GM23338 (cell line): ENCODE results near the gene ZNF217. TPM values are rescaled to one million over a fixed set of nuclear protein-coding genes. Genes with fewer than 3 reads are reported as not detected.
A peak's percentile ranks its signal among the peaks of the same experiment; 100 is the strongest.

Experiments
- ATAC-seq: fragments of 200-7000 bp; cut with Tn5 transposase; 3 replicates; pipeline ENCODE4 v1.9.1; 2020
- DNase-seq: peaks from one replicate; pipeline ENCODE4 v3.0.0-alpha.2; 2015; ENCODE audit warnings: low spot score
- H2AFZ ChIP-seq: fragments of 200-600 bp; sonication (generic); 2 replicates; pipeline ENCODE4 v1.8.0; 2016; ENCODE audit warnings: antibody characterized with exemption, mild to moderate bottlenecking, moderate library complexity
- H3F3A ChIP-seq: fragments of 200-600 bp; sonication (generic); replicated peaks from 2 replicates; pipeline ENCODE4 v1.8.0; 2017; ENCODE audit warnings: antibody characterized with exemption, mixed run types, low read depth
- H3K27ac ChIP-seq: fragments of 200-600 bp; sonication (generic); 2 replicates; pipeline ENCODE4 v1.6.1; 2016; ENCODE audit warnings: low read depth
- H3K27me3 ChIP-seq: fragments of 200-600 bp; sonication (generic); 2 replicates; pipeline ENCODE4 v1.8.0; 2016; ENCODE audit warnings: mild to moderate bottlenecking, mixed run types, moderate library complexity; ENCODE audit not compliant: insufficient read depth
- H3K36me3 ChIP-seq: fragments of 200-600 bp; sonication (generic); 2 replicates; pipeline ENCODE4 v1.8.0; 2016; ENCODE audit warnings: mild to moderate bottlenecking; ENCODE audit not compliant: insufficient read depth
- H3K4me1 ChIP-seq: fragments of 200-600 bp; sonication (generic); 2 replicates; pipeline ENCODE4 v1.8.0; 2016; ENCODE audit warnings: mild to moderate bottlenecking, moderate library complexity; ENCODE audit not compliant: insufficient read depth
- H3K4me2 ChIP-seq: fragments of 200-600 bp; sonication (generic); 2 replicates; pipeline ENCODE4 v1.7.1; 2017; ENCODE audit warnings: mixed run types
- H3K4me3 ChIP-seq: fragments of 200-600 bp; sonication (generic); 2 replicates; pipeline ENCODE4 v1.6.1; 2016; ENCODE audit warnings: mixed run types
- H3K79me2 ChIP-seq: fragments of 200-600 bp; sonication (generic); replicated peaks from 2 replicates; pipeline ENCODE4 v1.8.0; 2017; ENCODE audit warnings: mild to moderate bottlenecking; ENCODE audit not compliant: insufficient read depth
- H3K9me2 ChIP-seq: fragments of 200-600 bp; sonication (generic); 2 replicates; pipeline ENCODE4 v1.8.0; 2017; ENCODE audit not compliant: insufficient read depth
- H4K20me1 ChIP-seq: fragments of 200-600 bp; sonication (generic); replicated peaks from 2 replicates; pipeline ENCODE4 v1.8.0; 2017; ENCODE audit warnings: mild to moderate bottlenecking; ENCODE audit not compliant: insufficient read depth
- H3K27ac Mint-ChIP-seq: 2 replicates; pipeline ENCODE4 v1.8.0; 2020; ENCODE audit warnings: inconsistent platforms, mild to moderate bottlenecking, moderate library complexity, mixed read lengths
- H3K27me3 Mint-ChIP-seq: 3 replicates; pipeline ENCODE4 v1.8.0; 2022; ENCODE audit warnings: low read depth, mild to moderate bottlenecking, moderate library complexity, mixed read lengths, inconsistent platforms; ENCODE audit not compliant: insufficient read depth, poor library complexity
- H3K36me3 Mint-ChIP-seq: 3 replicates; pipeline ENCODE4 v1.8.0; 2021; ENCODE audit warnings: low read depth, mild to moderate bottlenecking, inconsistent platforms, moderate library complexity, mixed read lengths
- H3K4me1 Mint-ChIP-seq: 3 replicates; pipeline ENCODE4 v1.8.0; 2020; ENCODE audit warnings: mild to moderate bottlenecking, inconsistent platforms, mixed read lengths
- H3K4me3 Mint-ChIP-seq: 3 replicates; pipeline ENCODE4 v1.8.0; 2021; ENCODE audit warnings: moderate library complexity, mild to moderate bottlenecking, inconsistent platforms, mixed read lengths
- H3K9me3 Mint-ChIP-seq: 3 replicates; pipeline ENCODE4 v1.8.0; 2020; ENCODE audit warnings: moderate library complexity, mild to moderate bottlenecking, inconsistent platforms, mixed read lengths
- CREB1 ChIP-seq: fragments of 250-450 bp; sonication (Bioruptor Pico); IDR thresholded peaks from 2 replicates; pipeline ENCODE4 v1.5.0; 2020; ENCODE audit warnings: low read depth, mild to moderate bottlenecking, moderate library complexity
- CTCF ChIP-seq, 2 experiments: fragments of 200-600 bp in 1 of 2; sonication (generic) in 1 of 2; conservative IDR thresholded peaks; 2 replicates each; pipeline versions ENCODE4 v1.5.1 to v1.6.1; 2016 to 2017; ENCODE audit warnings: antibody characterized with exemption in 2 of 2, low read depth in 2 of 2, mild to moderate bottlenecking in 2 of 2, moderate library complexity in 1 of 2
- EZH2 ChIP-seq: fragments of 200-600 bp; sonication (generic); IDR thresholded peaks from one replicate; pipeline ENCODE4 v1.8.0; 2017; ENCODE audit warnings: antibody characterized with exemption, mild to moderate bottlenecking, low read depth; ENCODE audit not compliant: unreplicated experiment
- EZH2phosphoT487 ChIP-seq: fragments of 200-600 bp; sonication (generic); IDR thresholded peaks from one replicate; pipeline ENCODE4 v1.8.1; 2018; ENCODE audit warnings: antibody characterized with exemption; ENCODE audit not compliant: unreplicated experiment
- JUNB ChIP-seq: IDR thresholded peaks from one replicate; pipeline ENCODE4 v1.6.1; 2016; ENCODE audit warnings: antibody characterized with exemption; ENCODE audit not compliant: unreplicated experiment
- NANOG ChIP-seq: IDR thresholded peaks from 2 replicates; pipeline ENCODE4 v1.6.1; 2016; ENCODE audit warnings: antibody characterized with exemption, borderline replicate concordance
- POLR2AphosphoS5 ChIP-seq: IDR thresholded peaks from 2 replicates; pipeline ENCODE4 v1.6.1; 2016; ENCODE audit warnings: antibody characterized with exemption, low read depth
- STAT1 ChIP-seq: IDR thresholded peaks from one replicate; pipeline ENCODE4 v1.6.1; 2016; ENCODE audit warnings: antibody characterized with exemption; ENCODE audit not compliant: unreplicated experiment
- ZNF114 ChIP-seq: fragments of 250-450 bp; sonication (Bioruptor Pico); IDR thresholded peaks from 2 replicates; pipeline ENCODE4 v1.5.0; 2020; ENCODE audit warnings: mild to moderate bottlenecking, moderate library complexity
- ZNF331 ChIP-seq: fragments of 250-450 bp; sonication (Bioruptor Pico); IDR thresholded peaks from 2 replicates; pipeline ENCODE4 v1.5.0; 2020; ENCODE audit warnings: low read depth, mild to moderate bottlenecking, moderate library complexity
- ZNF462 ChIP-seq: fragments of 250-450 bp; sonication (Bioruptor Pico); IDR thresholded peaks from 2 replicates; pipeline ENCODE4 v1.5.0; 2020; ENCODE audit warnings: mild to moderate bottlenecking, moderate library complexity
- polyA plus RNA-seq: library from polyadenylated mRNA; unstranded; fragments of >200 nt; fragmentation: Nextera tagmentation; extraction: Ambion mirVana; gene quantifications from 2 replicates; pipeline ENCODE4 v1.2.1, GENCODE V29; 2016
- total RNA-seq: library from RNA; depleted of rRNA; stranded (reverse); fragments of >200 nt; shearing (Covaris generic); gene quantifications from 2 replicates; pipeline ENCODE4 v1.2.3, GENCODE V29; 2014
- TF ChIP-seq, protein P1 (sequence below): IDR thresholded peaks from 2 replicates; pipeline ENCODE4 v1.6.1; 2016; ENCODE audit warnings: antibody characterized with exemption
- TF ChIP-seq, protein P2 (sequence below): IDR thresholded peaks from one replicate; pipeline ENCODE4 v1.6.1; 2018; ENCODE audit warnings: antibody characterized with exemption; ENCODE audit not compliant: unreplicated experiment

Gene ZNF217
- total and polyA plus RNA-seq, 2 experiments from 2014 or later: 32.8 to 78.0 TPM

DNA sequence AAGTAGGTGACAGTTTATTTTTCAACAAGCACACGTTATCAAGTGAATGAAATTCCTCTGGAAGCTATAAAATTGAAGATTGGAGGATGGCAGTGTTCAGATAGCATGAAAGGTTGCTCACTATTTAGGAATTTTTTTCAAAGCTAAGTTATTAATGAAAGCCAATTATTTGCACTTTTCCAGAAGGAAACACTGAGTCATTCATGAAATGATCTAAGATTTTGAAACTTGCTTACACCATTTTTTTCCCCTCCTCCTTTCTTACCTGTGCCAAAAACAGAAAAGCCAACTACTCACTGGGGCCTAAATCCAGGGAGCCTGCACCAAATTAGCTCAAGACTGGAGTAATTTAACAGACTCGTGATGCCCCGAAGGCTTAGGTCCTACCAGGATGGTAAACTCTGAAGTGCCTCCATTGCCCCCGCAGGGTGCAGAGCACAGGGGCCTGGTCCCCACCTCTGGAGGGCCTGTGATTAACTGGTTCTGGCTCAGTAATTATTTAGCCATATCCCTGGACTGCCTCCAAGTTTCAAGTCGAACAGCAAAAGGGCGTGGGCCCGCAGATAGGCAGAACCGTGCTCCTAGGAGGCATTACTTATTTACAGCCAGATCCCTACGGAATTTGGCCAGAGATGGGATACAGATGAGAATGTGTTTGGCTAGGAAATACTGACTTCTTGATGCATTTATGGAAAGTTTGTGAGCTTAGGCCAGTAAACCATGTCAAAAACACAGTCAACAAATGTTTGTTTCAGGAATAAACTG, 28.0 kb upstream of the ZNF217 start:
- ATAC-seq: peak; percentile 22
- Mint-ChIP-seq H3K4me3 (no peak overlapping the region), H3K4me1 (peaks cover 30% of the 10 kb centered on the region), H3K27me3 (no peaks in the 10 kb centered on the region), H3K27ac (peak overlapping the region; percentile 97), H3K9me3 (no peaks in the 10 kb centered on the region), H3K36me3 (no peaks in the 10 kb centered on the region)
- Histone ChIP-seq H2AFZ (peak overlapping the region; percentile 5; the same call in 1 of the 2 replicates), H3F3A (no peaks in the 10 kb centered on the region), H3K36me3 (no peaks in the 10 kb centered on the region), H3K4me2 (peak overlapping the region; percentile 13), H3K4me1 (peaks cover 32% of the 10 kb centered on the region), H3K79me2 (no peaks in the 10 kb centered on the region), H3K9me2 (no peaks in the 10 kb centered on the region), H4K20me1 (no peaks in the 10 kb centered on the region), H3K27me3 (no peaks in the 10 kb centered on the region), H3K27ac (peak overlapping the region; percentile 87), H3K4me3 (no peak overlapping the region)
- peak; percentile 22 for DNase-seq
- TF ChIP-seq ZNF331 (CRISPR knock-in tag): no peak
- TF ChIP-seq, protein P1, sequence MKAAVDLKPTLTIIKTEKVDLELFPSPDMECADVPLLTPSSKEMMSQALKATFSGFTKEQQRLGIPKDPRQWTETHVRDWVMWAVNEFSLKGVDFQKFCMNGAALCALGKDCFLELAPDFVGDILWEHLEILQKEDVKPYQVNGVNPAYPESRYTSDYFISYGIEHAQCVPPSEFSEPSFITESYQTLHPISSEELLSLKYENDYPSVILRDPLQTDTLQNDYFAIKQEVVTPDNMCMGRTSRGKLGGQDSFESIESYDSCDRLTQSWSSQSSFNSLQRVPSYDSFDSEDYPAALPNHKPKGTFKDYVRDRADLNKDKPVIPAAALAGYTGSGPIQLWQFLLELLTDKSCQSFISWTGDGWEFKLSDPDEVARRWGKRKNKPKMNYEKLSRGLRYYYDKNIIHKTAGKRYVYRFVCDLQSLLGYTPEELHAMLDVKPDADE: no peak
- TF ChIP-seq, protein P2, sequence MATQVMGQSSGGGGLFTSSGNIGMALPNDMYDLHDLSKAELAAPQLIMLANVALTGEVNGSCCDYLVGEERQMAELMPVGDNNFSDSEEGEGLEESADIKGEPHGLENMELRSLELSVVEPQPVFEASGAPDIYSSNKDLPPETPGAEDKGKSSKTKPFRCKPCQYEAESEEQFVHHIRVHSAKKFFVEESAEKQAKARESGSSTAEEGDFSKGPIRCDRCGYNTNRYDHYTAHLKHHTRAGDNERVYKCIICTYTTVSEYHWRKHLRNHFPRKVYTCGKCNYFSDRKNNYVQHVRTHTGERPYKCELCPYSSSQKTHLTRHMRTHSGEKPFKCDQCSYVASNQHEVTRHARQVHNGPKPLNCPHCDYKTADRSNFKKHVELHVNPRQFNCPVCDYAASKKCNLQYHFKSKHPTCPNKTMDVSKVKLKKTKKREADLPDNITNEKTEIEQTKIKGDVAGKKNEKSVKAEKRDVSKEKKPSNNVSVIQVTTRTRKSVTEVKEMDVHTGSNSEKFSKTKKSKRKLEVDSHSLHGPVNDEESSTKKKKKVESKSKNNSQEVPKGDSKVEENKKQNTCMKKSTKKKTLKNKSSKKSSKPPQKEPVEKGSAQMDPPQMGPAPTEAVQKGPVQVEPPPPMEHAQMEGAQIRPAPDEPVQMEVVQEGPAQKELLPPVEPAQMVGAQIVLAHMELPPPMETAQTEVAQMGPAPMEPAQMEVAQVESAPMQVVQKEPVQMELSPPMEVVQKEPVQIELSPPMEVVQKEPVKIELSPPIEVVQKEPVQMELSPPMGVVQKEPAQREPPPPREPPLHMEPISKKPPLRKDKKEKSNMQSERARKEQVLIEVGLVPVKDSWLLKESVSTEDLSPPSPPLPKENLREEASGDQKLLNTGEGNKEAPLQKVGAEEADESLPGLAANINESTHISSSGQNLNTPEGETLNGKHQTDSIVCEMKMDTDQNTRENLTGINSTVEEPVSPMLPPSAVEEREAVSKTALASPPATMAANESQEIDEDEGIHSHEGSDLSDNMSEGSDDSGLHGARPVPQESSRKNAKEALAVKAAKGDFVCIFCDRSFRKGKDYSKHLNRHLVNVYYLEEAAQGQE: no peak
- TF ChIP-seq CREB1 (CRISPR knock-in tag): no peak
- TF ChIP-seq NANOG: no peak
- no peak for TF ChIP-seq JUNB
- TF ChIP-seq POLR2AphosphoS5: no peak
- no peak for TF ChIP-seq STAT1
- TF ChIP-seq EZH2: no peak
- TF ChIP-seq EZH2phosphoT487: no peak
- TF ChIP-seq ZNF462 (CRISPR knock-in tag): no peak
- TF ChIP-seq CTCF (conservative IDR thresholded peaks at IDR 0.05; ENCODE audit: low read depth in 2 of 2): no peak
- TF ChIP-seq ZNF114: no peak
